DND-41 (cell line): ENCODE measurements around the gene ARHGEF12.

Experiments used
- ATAC-seq: fragments of 200-7000 bp; cut with Tn5 transposase; 3 replicates; pipeline ENCODE4 v1.9.1; 2021; ENCODE audit warnings: low read depth; ENCODE audit not compliant: insufficient read depth
- DNase-seq: peaks from one replicate; pipeline ENCODE4 v3.0.0-alpha.2; 2020
- H2AFZ ChIP-seq: 2 replicates; pipeline ENCODE4 v1.6.0; 2012; ENCODE audit warnings: low read depth, low read length
- H3K27ac ChIP-seq: 2 replicates; pipeline ENCODE4 v1.5.1; 2012; ENCODE audit warnings: low read length, inconsistent platforms
- H3K27me3 ChIP-seq: fragments of 200-600 bp; sonication (generic); 2 replicates; pipeline ENCODE4 v1.6.0; 2012; ENCODE audit warnings: low read length, mild to moderate bottlenecking, inconsistent platforms; ENCODE audit not compliant: insufficient read depth, poor library complexity
- H3K36me3 ChIP-seq: 2 replicates; pipeline ENCODE4 v1.5.1; 2012; ENCODE audit warnings: low read length, inconsistent platforms; ENCODE audit not compliant: insufficient read depth
- H3K4me1 ChIP-seq: 2 replicates; pipeline ENCODE4 v1.5.1; 2012; ENCODE audit warnings: mild to moderate bottlenecking, low read length; ENCODE audit not compliant: insufficient read depth
- H3K4me2 ChIP-seq: 2 replicates; pipeline ENCODE4 v1.6.0; 2012; ENCODE audit warnings: mild to moderate bottlenecking, moderate library complexity, low read length, inconsistent platforms; ENCODE audit not compliant: insufficient read depth
- H3K4me3 ChIP-seq, 2 experiments: fragments of 200-600 bp in 1 of 2; shearing (Covaris generic) in 1 of 2; 2 replicates each; pipeline ENCODE4 v1.5.1; 2012 to 2016; ENCODE audit warnings: inconsistent platforms in 2 of 2, low read length in 2 of 2, mild to moderate bottlenecking in 2 of 2, low read depth in 1 of 2, moderate library complexity in 1 of 2
- H3K79me2 ChIP-seq: 2 replicates; pipeline ENCODE4 v1.6.0; 2012; ENCODE audit warnings: low read length, inconsistent platforms; ENCODE audit not compliant: insufficient read depth
- H3K9ac ChIP-seq: 2 replicates; pipeline ENCODE4 v1.6.0; 2012; ENCODE audit warnings: low read depth, mild to moderate bottlenecking, inconsistent platforms, low read length, moderate library complexity
- H3K9me3 ChIP-seq: 2 replicates; pipeline ENCODE4 v1.5.1; 2012; ENCODE audit warnings: low read length, moderate library complexity, mild to moderate bottlenecking, inconsistent platforms; ENCODE audit not compliant: insufficient read depth, severe bottlenecking
- H4K20me1 ChIP-seq: 2 replicates; pipeline ENCODE4 v1.6.0; 2012; ENCODE audit warnings: low read length; ENCODE audit not compliant: insufficient read depth
- CTCF ChIP-seq: IDR thresholded peaks from 2 replicates; pipeline ENCODE4 v1.5.1; 2012; ENCODE audit warnings: borderline replicate concordance, low read length, moderate library complexity, mild to moderate bottlenecking; ENCODE audit not compliant: poor library complexity, severe bottlenecking; ENCODE audit errors: extremely low read depth
- EZH2 ChIP-seq: IDR thresholded peaks from 3 replicates; pipeline ENCODE4 v1.6.1; 2012; ENCODE audit warnings: borderline replicate concordance, low read depth, mild to moderate bottlenecking, moderate library complexity, low read length, inconsistent platforms; ENCODE audit not compliant: severe bottlenecking

The ARHGEF12 gene

GRCh38 chr11:120515186-120515723 is 179.0 kb downstream of the ARHGEF12 start:
- Histone ChIP-seq H3K79me2 (no peaks in the 10 kb centered on the region), H3K36me3 (no peaks in the 10 kb centered on the region), H3K4me1 (no peaks in the 10 kb centered on the region), H3K27me3 (no peaks in the 10 kb centered on the region), H2AFZ (no peak overlapping the region), H3K27ac (no peak overlapping the region), H3K9ac (no peak overlapping the region), H3K4me3 (no peak overlapping the region), H3K4me2 (no peak overlapping the region), H3K9me3 (no peaks in the 10 kb centered on the region), H4K20me1 (peaks cover 8% of the 10 kb centered on the region; the same call in 1 of the 2 replicates)
- TF ChIP-seq EZH2 = no peak
- TF ChIP-seq CTCF = no peak
- ATAC-seq (no peak), DNase-seq (no peak)

GRCh38 chr11:120516461-120517389 is 180.5 kb downstream of the ARHGEF12 start:
- no peak overlapping the region for H3K27ac ChIP-seq
- no peak overlapping the region for H3K9ac ChIP-seq
- no peaks in the 10 kb centered on the region for H3K9me3 ChIP-seq
- peaks cover 8% of the 10 kb centered on the region; the same call in 1 of the 2 replicates for H4K20me1 ChIP-seq
- no peak overlapping the region for H2AFZ ChIP-seq
- no peaks in the 10 kb centered on the region for H3K36me3 ChIP-seq
- no peak for TF ChIP-seq EZH2
- H3K4me2 ChIP-seq = no peak overlapping the region
- H3K27me3 ChIP-seq = no peaks in the 10 kb centered on the region
- no peaks in the 10 kb centered on the region for H3K79me2 ChIP-seq
- H3K4me3 ChIP-seq = no peak overlapping the region
- no peaks in the 10 kb centered on the region for H3K4me1 ChIP-seq
- DNase-seq (no peak), ATAC-seq (no peak)

- TF ChIP-seq CTCF (no peak), EZH2 (no peak)
- Histone ChIP-seq H3K27ac (no peak overlapping the region), H3K79me2 (no peaks in the 10 kb centered on the region), H3K4me3 (no peak overlapping the region), H2AFZ (no peak overlapping the region), H3K9ac (no peak overlapping the region), H3K36me3 (no peaks in the 10 kb centered on the region), H3K4me1 (no peaks in the 10 kb centered on the region), H3K4me2 (no peak overlapping the region), H3K27me3 (no peaks in the 10 kb centered on the region), H3K9me3 (no peaks in the 10 kb centered on the region), H4K20me1 (peaks cover 11% of the 10 kb centered on the region; the same call in 1 of the 2 replicates)
- ATAC-seq (no peak), DNase-seq (no peak)
Observed at GRCh38 chr11:120517390-120517761, 181.2 kb downstream of the ARHGEF12 start.

- TF ChIP-seq CTCF (no peak), EZH2 (no peak)
- no peaks in the 10 kb centered on the region for H3K79me2 ChIP-seq
- no peaks in the 10 kb centered on the region for H3K4me1 ChIP-seq
- peaks cover 11% of the 10 kb centered on the region; the same call in 1 of the 2 replicates for H4K20me1 ChIP-seq
- no peak overlapping the region for H3K4me3 ChIP-seq
- H3K27me3 ChIP-seq = peaks cover under 1% of the 10 kb centered on the region
- H3K36me3 ChIP-seq = no peaks in the 10 kb centered on the region
- H3K27ac ChIP-seq = no peak overlapping the region
- H2AFZ ChIP-seq = no peak overlapping the region
- H3K4me2 ChIP-seq = no peak overlapping the region
- DNase-seq (no peak), ATAC-seq (no peak)
- H3K9me3 ChIP-seq = no peaks in the 10 kb centered on the region
- H3K9ac ChIP-seq = no peak overlapping the region
Observed at GRCh38 chr11:120517801-120518291, 181.6 kb downstream of the ARHGEF12 start.
